ENCODE results near the gene DYSF. TPM values are rescaled to one million over a fixed set of nuclear protein-coding genes. Genes with fewer than 3 reads are reported as not detected.
A peak's percentile ranks its signal among the peaks of the same experiment; 100 is the strongest.

Gene DYSF
- total RNA-seq, 1 experiment from 2014 or later, result 0.31 TPM

- DNase-seq (ENCODE audit: low read depth, low spot score), result no peak
- in situ Hi-C loops (cut with HindIII; ENCODE audit: low pct_unique_long_range_greater_than_20kb, low sequenced_read_pairs) (no loop called here), intact Hi-C loops (cut with micrococcal nuclease; ENCODE audit: unreplicated experiment) (no loop called here)
- no peak overlapping the region for H3K27ac ChIP-seq (ENCODE audit: low read length)
- no TSS peak for BruUV-seq (replicated peaks)
- peaks cover 3% of the 10 kb centered on the region; the same call in 1 of the 2 replicates for H3K9me3 ChIP-seq (ENCODE audit: control insufficient read depth, insufficient read depth, low read depth, low read length)
- POLR2A ChIA-PET, result no interaction called here
- H3K36me3 ChIP-seq (ENCODE audit: control insufficient read depth, insufficient read depth, low read length), result no peaks in the 10 kb centered on the region
- no peaks in the 10 kb centered on the region; the same call in 1 of the 2 replicates for H3K4me1 ChIP-seq (ENCODE audit: control insufficient read depth, insufficient read depth, low read length)
- ATAC-seq, result peak; percentile 71; the same call in 1 of the 2 replicates
- no peak overlapping the region for H3K4me3 ChIP-seq (ENCODE audit: low read depth in 2 of 2, low read length in 2 of 2)
- no peak for TF ChIP-seq CTCF (IDR thresholded peaks at IDR 0.05)
- TF ChIP-seq POLR2AphosphoS5 (IDR thresholded peaks at IDR 0.05; ENCODE audit: low read depth, low read length), result no peak
- no peak for TF ChIP-seq TCF7L2 (IDR thresholded peaks at IDR 0.05; ENCODE audit: low read depth, low read length)
- TF ChIP-seq REST (IDR thresholded peaks at IDR 0.05; ENCODE audit: insufficient read depth in 1 of 2, low read depth in 2 of 2, low read length in 1 of 2), result no peak
- TF ChIP-seq SIN3A (IDR thresholded peaks at IDR 0.05; ENCODE audit: borderline replicate concordance, insufficient read depth, low read depth, low read length), result no peak
- CTCF ChIA-PET, result no interaction called here
- H3K27me3 ChIP-seq (ENCODE audit: control insufficient read depth, insufficient read depth, low read length), result no peaks in the 10 kb centered on the region; the same call in 1 of the 2 replicates
These were observed 78.2 kb downstream of the DYSF start for GRCh38 chr2:71531522-71532047.

GRCh38 chr2:71532327-71532726 is 79.0 kb downstream of the DYSF start:
- Histone ChIP-seq H3K9me3 (ENCODE audit: control insufficient read depth, insufficient read depth, low read depth, low read length) (peaks cover 3% of the 10 kb centered on the region; the same call in 1 of the 2 replicates), H3K36me3 (ENCODE audit: control insufficient read depth, insufficient read depth, low read length) (no peaks in the 10 kb centered on the region), H3K4me3 (ENCODE audit: low read depth in 2 of 2, low read length in 2 of 2) (no peak overlapping the region), H3K27ac (ENCODE audit: low read length) (no peak overlapping the region), H3K27me3 (ENCODE audit: control insufficient read depth, insufficient read depth, low read length) (no peaks in the 10 kb centered on the region; the same call in 1 of the 2 replicates), H3K4me1 (ENCODE audit: control insufficient read depth, insufficient read depth, low read length) (no peaks in the 10 kb centered on the region; the same call in 1 of the 2 replicates)
- ChIA-PET POLR2A (no interaction called here), CTCF (no interaction called here)
- DNase-seq (ENCODE audit: low read depth, low spot score), result no peak
- TF ChIP-seq TCF7L2 (IDR thresholded peaks at IDR 0.05; ENCODE audit: low read depth, low read length) (no peak), CTCF (IDR thresholded peaks at IDR 0.05) (no peak), REST (IDR thresholded peaks at IDR 0.05; ENCODE audit: insufficient read depth in 1 of 2, low read depth in 2 of 2, low read length in 1 of 2) (no peak)
- BruUV-seq (replicated peaks), result no TSS peak
- in situ Hi-C loops (cut with HindIII; ENCODE audit: low pct_unique_long_range_greater_than_20kb, low sequenced_read_pairs) (no loop called here), intact Hi-C loops (cut with micrococcal nuclease; ENCODE audit: unreplicated experiment) (no loop called here)
- ATAC-seq, result no peak
